NCI-H2227 (cell line): Measurements from ENCODE around the gene ZNF213.
A peak's percentile ranks its signal among the peaks of the same experiment; 100 is the strongest.
"Not testable (repeated sequence)": the region's sequence is repeated elsewhere in the genome, so short reads cannot be mapped to it uniquely, and the experiment has no call there.

Source experiments
- DNase-seq: peaks from one replicate; lab custom pipeline; 2025; ENCODE audit not compliant: unreplicated experiment; lab: John Stamatoyannopoulos, UW

Gene ZNF213

DNA sequence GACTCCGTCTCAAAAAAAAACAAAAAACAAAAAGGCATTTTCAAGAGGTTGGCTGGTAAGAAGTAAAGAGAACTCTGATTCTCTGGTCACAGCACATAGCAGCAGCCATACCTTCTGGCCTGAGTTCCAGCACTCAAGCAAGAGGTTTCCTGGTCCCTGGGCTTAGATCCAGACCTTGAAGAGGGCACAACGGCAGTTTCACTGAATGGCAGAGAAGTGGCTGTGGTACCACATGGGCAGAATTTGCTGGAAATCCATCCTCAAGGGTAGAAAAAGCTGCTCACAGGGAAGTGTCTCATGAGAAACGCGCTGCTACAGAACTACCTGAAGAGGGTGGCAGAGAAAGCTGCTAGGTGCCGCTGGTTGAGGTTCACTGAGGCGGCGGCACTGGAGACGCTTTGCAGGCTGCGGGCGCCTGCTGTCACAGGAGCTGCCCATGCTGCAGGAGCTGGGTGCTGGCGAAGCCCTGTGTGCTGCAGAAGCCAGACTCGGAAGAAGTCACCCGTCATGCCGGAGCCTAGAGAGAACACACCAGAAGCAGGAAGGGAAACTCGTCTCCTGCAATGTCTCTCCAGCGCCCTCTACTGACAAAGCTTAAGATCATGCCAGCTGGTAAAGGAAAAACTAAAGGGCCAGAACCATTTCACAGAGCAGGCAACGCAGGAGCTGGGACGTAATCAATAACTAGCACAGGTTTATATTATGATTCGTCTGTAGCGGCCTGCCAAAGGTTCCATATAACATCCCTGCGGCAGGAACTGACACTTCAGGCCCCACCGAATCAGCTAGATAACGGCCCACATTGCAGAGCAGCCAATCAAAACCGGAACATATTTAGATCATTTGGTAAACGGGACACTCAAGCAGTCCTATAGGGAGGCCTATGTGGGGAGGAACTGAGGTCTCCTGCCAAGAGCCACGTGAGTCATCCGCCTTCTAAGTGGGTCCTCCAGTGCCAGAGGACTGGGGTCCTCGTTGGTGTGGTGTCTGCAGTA is 5.4 kb upstream of the ZNF213 start:
- DNase-seq, result peak; percentile 89

DNA sequence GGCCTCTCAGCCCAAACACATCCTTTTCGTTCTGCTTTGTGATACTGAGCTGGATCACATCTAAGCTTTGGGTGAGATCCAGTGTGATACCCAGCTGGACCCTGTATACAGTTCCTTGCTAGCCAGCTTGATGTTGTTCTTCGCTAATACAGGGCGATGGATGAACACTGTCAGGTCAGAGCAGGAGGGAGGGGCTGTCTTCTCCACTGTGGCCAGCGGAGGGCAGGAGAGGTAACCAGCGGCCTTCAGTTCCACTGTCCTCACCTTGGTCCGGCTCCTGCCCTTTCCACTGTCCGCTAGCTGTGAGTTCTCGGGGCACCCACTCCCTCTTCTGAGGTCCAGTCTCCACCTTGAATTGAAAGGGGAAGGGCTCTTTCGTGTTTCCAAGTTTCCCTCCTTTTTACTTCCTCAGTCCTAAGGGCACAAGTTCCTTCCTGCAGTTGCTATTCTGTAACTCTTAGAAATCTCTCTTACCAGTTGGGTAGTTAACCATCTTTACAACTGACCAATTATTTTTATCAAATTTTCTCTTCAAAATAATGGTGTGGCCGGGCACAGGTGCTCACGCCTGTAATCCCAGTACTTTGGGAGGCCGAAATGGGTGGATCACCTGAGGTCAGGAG is 3.0 kb upstream of the ZNF213 start:
- peak; percentile 65 for DNase-seq

DNA sequence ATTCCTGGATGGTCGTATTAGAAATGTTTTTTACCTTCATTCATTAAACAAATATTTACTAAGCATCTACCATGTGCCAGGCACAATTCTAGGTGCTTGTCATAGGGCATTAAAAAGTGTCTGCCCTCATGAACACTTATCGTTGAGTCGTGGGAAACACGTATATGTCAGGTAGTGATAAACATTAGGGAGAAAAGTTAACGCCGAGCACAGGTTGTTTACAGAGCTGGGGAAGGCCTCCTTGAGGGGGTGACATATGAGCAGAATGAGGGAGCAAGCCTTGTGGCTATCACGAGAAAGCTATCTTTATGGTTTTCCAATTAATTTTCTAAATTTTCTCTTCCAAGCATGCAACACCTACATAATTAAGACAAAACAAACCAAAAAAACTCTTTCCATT is 985 bp upstream of the ZNF213 start:
- DNase-seq, result no peak

DNA sequence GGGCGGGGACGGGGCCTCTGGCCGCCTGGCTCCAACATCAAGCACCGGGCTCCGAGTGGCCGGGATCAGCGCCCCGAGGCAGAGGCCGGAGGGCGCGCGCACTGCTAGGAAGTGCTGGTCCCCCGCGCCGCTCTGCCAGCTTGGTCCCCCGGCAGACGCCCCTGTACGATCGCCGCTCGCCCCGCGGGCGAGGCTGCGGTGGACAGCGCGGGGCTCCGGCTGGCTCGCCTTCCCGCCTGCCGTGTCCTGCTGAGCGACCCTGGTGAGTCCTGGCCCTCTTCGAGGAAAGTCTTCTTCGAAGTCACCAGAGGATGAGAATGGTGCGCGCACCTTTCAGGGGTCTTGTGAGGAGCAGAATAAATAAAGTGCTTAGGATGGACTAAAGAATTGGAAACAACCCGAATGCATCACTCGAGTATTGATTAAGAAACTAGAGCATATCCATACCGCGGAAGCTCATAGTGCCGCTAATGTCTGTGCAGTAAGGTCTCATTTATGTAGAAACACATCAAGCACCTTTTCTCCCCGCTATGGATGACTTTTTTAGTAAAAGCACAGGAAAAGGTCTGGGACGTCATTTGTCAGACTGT is 392 bp downstream of the ZNF213 start:
- no peak for DNase-seq

DNA sequence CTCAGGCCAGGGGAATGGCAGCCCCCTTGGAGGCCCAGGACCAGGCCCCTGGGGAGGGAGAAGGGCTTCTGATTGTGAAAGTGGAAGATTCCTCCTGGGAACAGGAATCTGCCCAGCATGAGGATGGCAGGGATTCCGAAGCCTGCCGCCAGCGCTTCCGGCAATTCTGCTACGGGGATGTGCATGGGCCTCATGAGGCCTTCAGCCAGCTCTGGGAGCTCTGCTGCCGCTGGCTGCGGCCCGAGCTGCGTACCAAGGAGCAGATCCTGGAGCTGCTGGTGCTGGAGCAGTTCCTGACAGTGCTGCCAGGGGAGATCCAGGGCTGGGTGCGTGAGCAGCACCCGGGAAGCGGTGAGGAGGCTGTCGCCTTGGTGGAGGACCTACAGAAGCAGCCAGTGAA is 2.4 kb downstream of the ZNF213 start:
- DNase-seq, result no peak

DNA sequence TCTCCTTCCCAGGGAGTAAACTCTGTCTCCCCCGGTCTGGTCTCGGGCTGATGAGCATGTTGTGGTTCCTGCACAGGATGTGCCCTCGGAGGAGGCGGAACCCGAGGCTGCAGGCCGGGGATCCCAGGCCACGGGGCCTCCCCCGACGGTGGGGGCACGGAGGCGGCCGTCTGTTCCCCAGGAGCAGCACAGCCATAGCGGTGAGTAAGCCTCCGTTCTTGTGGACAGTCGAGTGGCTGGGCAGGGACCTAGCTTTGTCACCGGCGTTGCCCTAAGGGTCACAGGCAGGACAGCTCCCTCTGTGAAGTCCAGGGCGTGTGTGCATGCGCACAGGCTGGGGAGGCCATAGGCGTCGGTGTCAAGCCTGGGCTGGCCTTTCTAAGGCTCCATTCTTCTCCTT is 3.5 kb downstream of the ZNF213 start:
- no peak for DNase-seq

DNA sequence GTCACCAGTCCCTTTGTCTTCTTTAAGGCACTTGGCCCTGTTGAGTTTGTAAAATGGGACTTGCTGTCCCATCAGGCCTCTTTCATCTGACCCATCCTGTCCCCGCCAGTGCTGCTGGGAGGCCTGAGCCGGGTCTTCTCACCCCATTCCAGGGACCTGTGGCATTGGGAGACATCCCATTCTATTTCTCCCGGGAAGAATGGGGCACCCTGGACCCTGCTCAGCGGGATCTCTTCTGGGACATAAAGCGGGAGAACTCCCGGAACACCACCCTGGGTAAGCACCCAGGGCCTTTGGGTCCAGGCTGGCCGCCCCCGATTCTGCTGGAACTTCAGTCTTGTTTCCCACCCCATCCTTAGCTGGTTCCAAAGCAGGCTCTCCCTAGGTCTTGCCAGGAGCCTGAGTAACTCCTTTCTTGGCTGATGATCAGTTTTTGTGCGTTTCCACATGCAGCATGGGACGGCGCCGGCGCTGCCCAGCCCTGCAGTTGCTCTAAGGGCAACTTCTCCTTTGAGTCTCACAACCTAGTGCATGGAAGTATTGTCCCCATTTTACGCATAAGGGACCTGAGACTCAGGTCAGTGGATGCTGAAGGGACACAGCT is 4.1 kb downstream of the ZNF213 start:
- no peak for DNase-seq

DNA sequence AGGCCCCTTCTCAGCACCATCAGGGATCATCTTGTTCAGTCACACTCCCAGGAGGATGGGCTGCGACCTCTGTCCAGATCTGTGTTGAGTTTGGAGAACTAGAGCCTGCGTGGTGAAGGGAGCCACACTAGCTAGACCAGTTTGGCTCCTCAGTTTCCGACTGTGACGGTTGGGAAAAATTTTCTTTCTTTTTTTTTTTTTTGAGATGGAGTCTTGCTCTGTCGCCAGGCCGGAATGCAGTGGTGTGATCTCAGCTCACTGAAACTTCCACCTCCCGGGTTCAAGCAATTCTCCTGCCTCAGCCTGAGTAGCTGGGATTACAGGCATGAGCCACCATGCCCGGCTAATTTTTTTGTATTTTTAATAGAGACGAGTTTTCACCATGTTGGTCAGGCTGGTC is 4.7 kb downstream of the ZNF213 start:
- not testable (repeated sequence) for DNase-seq

DNA sequence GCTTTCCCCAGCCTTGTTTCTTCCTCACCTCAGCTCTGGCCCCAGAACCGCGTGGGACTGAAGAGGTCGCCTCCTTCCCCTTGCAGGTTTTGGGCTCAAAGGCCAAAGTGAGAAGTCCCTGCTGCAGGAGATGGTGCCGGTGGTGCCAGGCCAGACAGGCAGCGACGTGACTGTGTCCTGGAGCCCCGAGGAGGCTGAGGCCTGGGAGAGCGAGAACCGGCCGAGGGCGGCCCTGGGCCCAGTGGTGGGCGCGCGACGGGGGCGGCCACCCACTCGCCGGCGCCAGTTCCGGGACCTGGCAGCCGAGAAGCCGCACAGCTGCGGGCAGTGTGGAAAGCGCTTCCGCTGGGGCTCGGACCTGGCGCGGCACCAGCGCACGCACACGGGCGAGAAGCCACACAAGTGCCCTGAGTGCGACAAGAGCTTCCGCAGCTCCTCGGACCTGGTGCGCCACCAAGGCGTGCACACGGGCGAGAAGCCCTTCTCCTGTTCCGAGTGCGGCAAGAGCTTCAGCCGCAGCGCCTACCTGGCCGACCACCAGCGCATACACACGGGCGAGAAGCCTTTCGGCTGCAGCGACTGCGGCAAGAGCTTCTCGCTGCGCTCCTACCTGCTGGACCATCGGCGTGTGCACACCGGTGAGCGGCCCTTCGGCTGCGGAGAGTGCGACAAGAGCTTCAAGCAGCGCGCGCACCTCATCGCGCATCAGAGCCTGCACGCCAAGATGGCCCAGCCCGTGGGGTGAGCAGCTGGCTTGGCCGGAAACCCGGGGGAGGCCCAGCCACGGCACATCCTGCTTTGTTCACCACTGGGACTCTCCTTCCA is 6.0 kb downstream of the ZNF213 start:
- DNase-seq, result no peak

DNA sequence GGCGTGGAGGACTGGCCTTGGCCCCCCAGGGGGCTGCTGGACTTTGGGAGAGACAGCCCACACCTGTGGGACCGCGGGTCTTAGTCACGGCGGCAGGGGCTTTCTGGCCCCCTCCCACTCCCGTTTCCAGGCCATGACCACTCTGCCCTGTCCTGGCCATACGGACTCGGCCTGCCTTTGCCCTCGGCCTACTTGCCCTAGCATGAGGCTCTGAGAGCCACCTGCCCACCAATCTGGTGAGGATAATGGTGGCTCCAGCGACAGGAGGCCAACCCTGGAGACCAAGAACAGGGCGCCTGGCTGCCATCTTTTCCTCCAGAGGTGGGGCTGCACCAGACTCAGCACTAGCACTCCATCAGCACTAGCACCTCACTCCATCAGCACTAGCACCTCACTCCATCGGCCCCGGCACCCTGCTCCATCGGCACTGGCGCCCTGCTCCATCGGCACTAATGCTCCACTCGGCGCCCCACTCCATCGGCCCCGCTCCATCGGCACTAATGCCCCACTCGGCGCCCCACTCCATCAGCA is 7.0 kb downstream of the ZNF213 start:
- no peak for DNase-seq

DNA sequence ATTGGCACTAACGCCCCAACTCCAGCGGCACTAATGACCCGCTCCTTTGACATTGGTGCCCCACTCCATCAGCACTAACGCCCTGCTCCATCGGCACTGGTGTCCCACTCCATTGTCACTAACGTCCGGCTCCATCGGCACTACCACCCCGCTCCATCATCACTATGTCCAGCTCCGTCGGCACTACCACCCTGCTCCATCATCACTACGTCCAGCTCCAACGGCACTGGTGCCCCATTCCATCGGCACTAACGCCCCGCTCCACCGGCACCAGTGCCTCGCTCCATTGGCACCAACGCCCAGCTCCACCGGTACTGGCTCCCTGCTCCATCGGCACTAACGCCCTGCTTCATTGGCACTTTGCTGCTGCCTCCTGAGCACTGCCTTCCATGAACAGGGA is 7.5 kb downstream of the ZNF213 start:
- DNase-seq, result no peak

DNA sequence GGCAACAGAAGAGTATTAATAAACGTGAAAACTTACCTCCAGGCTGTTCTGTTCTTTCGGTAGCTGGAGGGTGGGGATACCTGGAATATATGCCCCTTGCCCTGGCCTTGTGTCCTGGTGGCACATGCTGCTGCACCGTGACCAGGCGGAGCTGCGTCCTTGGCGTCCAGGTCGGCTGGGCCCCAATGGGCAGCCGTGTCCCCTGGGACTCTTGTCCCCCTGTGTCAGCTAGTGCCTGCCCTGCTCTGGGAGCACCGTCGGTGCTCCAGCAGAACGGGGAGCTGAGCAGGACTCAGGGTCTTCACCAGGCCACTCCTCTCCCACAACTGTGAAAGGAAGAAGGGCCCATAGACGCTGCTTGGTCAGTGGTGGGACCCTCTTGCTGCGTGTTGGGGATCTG is 7.9 kb downstream of the ZNF213 start:
- DNase-seq, result no peak

DNA sequence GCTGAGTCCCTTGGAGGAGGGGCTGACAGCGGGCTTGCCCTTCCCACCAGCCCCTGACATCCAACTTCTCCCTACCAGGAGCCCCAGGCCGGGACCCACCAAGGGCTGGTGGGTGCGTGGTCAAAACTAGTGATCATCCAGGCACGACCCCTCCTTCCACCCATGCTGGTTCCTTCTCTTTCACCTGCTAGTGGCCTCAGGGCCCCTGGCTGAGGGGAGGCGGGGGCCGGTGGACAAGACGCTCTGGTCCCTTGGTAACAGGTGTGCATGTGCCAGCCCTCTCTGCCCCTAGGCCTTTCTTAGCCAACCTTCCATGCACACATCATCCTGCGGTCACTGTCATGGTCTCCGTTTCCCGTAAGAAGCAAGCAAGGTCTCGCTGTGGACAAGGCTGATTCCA is 8.4 kb downstream of the ZNF213 start:
- DNase-seq, result no peak

DNA sequence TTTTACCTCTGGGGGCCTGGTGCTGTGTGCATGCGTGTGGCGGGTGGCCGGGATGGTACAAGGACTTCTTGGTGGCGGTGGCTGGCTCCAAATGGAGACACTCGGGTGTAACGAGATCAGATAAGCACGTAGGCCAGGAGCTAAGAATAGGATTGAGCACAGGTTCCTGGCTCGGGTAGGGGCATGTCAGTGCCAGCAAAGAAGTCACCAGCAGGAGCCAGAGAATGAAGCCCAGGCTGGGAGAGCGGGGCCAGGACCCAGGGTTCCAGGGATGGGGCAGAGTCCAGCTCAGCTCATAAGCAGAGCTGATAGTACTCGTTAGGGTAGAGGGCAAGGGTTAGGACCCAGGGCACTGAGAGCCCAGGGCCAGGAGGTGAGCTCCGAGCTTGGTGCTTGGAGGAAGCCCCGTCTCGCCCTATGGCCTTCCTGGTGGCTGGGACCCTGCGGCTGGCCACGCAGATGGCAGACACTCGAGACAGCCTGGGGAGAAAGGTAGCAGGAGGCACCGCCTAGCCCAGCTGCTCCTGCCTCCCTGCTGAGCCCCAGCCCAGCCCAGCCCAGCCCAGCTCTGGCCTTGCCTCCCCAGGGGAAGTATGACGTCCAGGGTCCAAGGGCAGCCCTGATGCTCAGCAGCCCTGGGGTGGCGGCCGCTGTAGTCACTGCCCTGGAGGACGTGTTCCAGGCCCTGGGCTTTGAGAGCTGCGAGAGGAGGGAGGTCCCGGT is 8.9 kb downstream of the ZNF213 start:
- no peak for DNase-seq

DNA sequence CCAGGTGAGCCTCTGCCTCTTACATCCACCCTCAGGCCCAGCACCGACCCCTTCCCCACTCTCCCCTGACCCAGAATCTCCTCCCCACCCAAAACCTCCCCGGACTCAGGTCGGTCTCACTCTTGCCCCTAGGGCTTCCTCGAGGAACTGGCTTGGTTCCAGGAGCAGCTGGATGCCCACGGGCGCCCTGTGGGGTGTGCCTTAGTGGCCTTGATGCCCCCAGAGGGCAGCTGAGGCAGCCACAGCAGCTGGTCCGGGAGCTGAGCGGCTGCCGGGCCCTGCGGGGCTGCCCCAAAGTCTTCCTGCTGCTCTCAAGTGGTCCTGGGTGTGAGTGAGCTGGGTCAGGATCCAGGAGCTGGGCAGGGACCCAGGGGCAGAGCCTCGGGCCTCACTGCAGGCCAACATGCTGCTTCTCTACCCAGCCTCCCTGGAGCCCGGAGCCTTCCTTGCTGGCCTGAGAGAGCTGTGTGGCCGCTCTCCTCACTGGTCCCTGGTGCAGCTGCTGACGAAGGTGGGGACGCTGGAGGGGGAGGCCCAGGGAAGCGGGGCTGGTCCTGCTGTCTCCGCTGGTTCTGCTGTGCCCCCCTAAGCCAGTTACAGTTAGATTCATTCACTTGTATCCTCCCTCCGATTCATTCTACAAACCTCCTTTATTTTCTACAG is 9.6 kb downstream of the ZNF213 start:
- no peak for DNase-seq

DNA sequence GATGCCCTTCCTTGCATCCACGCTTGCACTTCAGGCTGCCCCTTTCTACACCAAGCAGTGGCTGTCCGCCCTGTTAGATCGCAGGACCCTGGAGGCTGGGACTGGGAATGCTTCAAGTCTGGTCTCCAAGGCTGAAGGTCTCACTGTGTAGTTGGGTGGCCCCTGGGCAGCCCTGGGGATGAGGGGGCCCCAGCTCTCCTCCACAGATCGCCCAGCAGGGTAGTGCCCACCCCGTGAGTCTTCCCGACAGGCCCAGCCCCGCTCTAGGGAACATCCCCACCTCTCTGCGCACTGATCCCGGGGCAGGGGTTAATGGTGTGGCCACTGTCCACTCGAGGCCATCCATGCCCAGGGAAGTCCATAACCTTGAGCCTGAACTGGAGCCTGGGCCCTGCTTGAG is 10.3 kb downstream of the ZNF213 start:
- DNase-seq, result no peak

DNA sequence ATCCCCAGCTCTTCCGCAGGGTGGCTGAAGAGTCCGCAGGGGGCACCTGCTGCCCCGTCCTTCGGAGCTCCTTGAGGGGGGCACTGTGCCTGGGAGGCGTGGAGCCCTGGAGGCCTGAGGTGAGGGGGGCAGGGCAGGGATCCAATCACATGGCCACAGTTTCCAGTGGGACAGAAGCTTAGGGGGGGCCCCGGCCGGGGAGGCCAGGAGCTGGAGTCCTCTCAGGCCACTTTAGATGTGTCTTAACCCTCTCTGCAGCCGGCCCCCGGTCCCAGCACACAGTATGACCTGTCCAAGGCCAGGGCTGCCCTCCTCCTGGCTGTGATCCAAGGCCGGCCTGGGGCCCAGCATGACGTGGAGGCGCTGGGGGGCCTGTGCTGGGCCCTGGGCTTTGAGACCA is 10.8 kb downstream of the ZNF213 start:
- no peak for DNase-seq

DNA sequence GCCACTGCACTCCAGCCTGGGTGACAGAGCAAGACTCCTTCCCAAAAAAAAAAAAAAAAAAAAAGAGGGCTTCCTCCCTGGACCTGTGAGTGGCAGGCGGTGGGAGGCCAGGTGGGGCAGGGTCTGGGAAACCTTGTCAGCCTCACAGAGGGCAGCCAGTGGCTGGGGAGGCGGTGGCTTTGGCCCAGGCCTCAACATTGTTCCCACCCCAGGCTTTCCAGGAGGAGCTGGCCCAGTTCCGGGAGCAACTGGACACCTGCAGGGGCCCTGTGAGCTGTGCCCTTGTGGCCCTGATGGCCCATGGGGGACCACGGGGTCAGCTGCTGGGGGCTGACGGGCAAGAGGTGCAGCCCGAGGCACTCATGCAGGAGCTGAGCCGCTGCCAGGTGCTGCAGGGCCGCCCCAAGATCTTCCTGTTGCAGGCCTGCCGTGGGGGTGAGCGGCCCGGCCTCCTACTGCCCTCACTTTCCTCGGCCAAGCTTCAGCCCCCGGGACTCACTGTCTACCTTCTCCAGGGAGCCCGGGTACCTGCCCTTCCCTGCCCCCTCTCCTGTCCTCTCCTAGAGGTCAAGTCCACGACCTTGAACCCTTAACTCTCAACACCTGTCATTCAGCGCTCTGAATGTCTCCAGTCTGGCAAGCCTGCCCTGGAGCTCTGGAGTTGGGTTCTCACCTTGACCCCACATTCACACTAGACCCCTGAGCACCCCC is 12.4 kb downstream of the ZNF213 start:
- no peak for DNase-seq

DNA sequence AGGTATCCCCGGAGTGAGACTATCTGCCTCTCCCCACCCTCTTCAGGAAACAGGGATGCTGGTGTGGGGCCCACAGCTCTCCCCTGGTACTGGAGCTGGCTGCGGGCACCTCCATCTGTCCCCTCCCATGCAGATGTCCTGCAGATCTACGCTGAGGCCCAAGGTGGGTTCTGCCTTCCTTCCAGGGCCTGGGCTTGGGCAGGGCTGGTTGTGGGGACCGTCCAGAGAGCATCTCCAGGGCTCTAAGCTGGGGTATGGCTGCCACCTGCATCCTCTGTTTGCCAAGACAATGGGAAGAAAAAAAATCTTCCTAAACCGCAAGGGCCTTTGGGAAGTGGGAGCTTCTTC is 12.9 kb downstream of the ZNF213 start:
- DNase-seq, result no peak
